Lung (tissue), 12 donors: ENCODE measurements around the gene NFATC2. TPM values are rescaled to one million over a fixed set of nuclear protein-coding genes. Genes with fewer than 3 reads are reported as not detected.

ENCODE experiments used
- ATAC-seq: fragments of 200-7000 bp; cut with Tn5 transposase; one replicate; pipeline ENCODE4 v1.9.1; 2020; ENCODE audit warnings: moderate number of reproducible peaks; ENCODE audit not compliant: insufficient read depth, low FRiP score
- DNase-seq, 3 donors: peaks; one replicate each; pipeline ENCODE4 v3.0.0-alpha.2; 2013 to 2017
- H3K27ac ChIP-seq, 2 donors: one replicate each; pipeline ENCODE4 v1.5.1; 2013; ENCODE audit warnings: mild to moderate bottlenecking in 2 of 2, moderate library complexity in 2 of 2, control low read depth in 1 of 2, inconsistent platforms in 1 of 2, low read depth in 1 of 2, low read length in 1 of 2
- H3K27me3 ChIP-seq, 3 donors: one replicate each; pipeline ENCODE4 v1.5.1; 2013; ENCODE audit warnings: low read length in 2 of 3; ENCODE audit not compliant: control insufficient read depth in 3 of 3, insufficient read depth in 3 of 3
- H3K36me3 ChIP-seq, 4 donors: one replicate each; pipeline ENCODE4 v1.5.1; 2013; ENCODE audit warnings: low read length in 4 of 4, mild to moderate bottlenecking in 1 of 4, moderate library complexity in 1 of 4; ENCODE audit not compliant: control insufficient read depth in 4 of 4, insufficient read depth in 4 of 4
- H3K4me1 ChIP-seq, 5 donors: one replicate each; pipeline ENCODE4 v1.5.1; 2013; ENCODE audit warnings: low read length in 5 of 5, mild to moderate bottlenecking in 2 of 5, moderate library complexity in 1 of 5; ENCODE audit not compliant: control insufficient read depth in 5 of 5, insufficient read depth in 5 of 5
- H3K4me3 ChIP-seq: one replicate; pipeline ENCODE4 v1.5.1; 2013; ENCODE audit warnings: mild to moderate bottlenecking, control low read depth, moderate library complexity
- H3K9ac ChIP-seq, 2 donors: one replicate each; pipeline ENCODE4 v1.5.1; 2013; ENCODE audit warnings: low read length in 2 of 2, control low read depth in 1 of 2; ENCODE audit not compliant: insufficient read depth in 1 of 2
- H3K9me3 ChIP-seq, 4 donors: one replicate each; pipeline ENCODE4 v1.5.1; 2013; ENCODE audit warnings: low read length in 3 of 4, mild to moderate bottlenecking in 1 of 4, moderate library complexity in 1 of 4; ENCODE audit not compliant: control insufficient read depth in 4 of 4, insufficient read depth in 3 of 4
- WGBS, 2 donors: extraction: QIAGEN DNeasy Blood & Tissue Kit; methylation state at CpG; one replicate each; pipeline ENCODE4 v1.1.7; 2013; 5-methylcytosine and 5-hydroxymethylcytosine counted together
- polyA plus RNA-seq, 2 donors: library from polyadenylated mRNA; stranded (reverse); fragments of 200-250 nt; gene quantifications; one replicate each; pipeline ENCODE4 v1.2.1, GENCODE V29; 2013
- total RNA-seq, 2 donors: library from RNA; depleted of rRNA in 1 of 2; stranded (reverse); fragments of >200 nt in 1 of 2; gene quantifications; one replicate each; pipeline ENCODE4 v1.2.1, GENCODE V29; 2014 to 2021
- TF ChIP-seq, protein P1 (sequence below): IDR thresholded peaks from 2 replicates; pipeline ENCODE4 v1.5.1; 2012; ENCODE audit warnings: mild to moderate bottlenecking; ENCODE audit errors: control extremely low read depth, extremely low read depth
- donor health status: control.
- donor health status: control.
- donor health status: Bipolar disorder and iron deficiency.
- donor health status: healthy.
- donor health status: DM: yes; HTN: yes; CAD: no.

NFATC2 gene
- total and polyA plus RNA-seq, 4 donors = 1.3 to 8.7 (median 4.7) TPM

DNA sequence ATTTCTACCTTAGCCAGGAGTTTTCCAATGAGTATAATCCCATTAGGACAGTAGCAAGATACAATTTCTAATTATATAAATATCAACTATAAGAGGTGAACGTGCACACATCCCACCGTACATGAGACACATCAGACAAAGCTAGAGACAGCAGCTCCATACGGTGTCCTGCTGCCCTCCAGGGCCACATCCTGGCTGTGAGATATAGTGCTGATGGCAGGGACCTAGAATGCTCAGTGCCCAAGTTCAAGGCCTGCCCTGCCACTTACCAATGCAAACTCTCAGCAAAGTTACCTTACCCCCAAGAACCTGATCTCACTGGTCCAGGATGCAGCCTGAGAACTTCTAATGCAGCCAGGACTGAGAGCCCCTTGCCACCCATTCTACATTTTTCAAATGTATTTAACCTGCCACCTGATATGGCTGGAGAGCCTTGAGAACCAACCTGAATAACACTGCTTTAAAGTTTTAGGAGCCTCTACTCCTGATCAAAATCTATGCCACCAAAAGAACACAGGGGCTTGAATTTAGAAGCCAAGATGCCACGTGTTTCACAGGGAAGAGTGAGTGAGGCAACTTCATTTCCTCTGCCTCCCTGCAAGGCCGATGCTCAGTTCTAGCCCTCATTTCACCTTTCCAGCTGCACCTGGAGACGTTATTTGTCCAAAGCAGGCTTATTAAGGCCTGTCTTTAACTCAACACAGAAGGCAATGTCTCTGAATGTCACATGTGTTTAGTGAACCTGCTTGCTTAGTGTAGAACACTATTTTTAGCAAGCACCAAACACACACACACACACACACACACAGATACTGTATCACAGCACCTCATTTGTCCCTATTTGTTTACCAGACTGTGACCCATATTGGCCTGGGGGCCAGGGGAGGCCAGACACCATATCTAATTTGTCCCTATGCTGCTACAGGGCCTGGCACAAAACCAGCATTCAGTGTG lies 6.1 kb downstream of the NFATC2 start:
- Histone ChIP-seq H3K27ac (no peak overlapping the region), H3K9me3 (peaks cover 0 to 3% (median 0%) of the 10 kb centered on the region in 4 donors), H3K4me1 (peaks cover under 1 to 21% (median 5%) of the 10 kb centered on the region in 5 donors), H3K9ac (no peak overlapping the region), H3K27me3 (no peaks in the 10 kb centered on the region), H3K36me3 (no peaks in the 10 kb centered on the region), H3K4me3 (no peak overlapping the region)
- TF ChIP-seq, protein P1, sequence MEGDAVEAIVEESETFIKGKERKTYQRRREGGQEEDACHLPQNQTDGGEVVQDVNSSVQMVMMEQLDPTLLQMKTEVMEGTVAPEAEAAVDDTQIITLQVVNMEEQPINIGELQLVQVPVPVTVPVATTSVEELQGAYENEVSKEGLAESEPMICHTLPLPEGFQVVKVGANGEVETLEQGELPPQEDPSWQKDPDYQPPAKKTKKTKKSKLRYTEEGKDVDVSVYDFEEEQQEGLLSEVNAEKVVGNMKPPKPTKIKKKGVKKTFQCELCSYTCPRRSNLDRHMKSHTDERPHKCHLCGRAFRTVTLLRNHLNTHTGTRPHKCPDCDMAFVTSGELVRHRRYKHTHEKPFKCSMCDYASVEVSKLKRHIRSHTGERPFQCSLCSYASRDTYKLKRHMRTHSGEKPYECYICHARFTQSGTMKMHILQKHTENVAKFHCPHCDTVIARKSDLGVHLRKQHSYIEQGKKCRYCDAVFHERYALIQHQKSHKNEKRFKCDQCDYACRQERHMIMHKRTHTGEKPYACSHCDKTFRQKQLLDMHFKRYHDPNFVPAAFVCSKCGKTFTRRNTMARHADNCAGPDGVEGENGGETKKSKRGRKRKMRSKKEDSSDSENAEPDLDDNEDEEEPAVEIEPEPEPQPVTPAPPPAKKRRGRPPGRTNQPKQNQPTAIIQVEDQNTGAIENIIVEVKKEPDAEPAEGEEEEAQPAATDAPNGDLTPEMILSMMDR = no peak
- 51 to 73% methylated on average over 6 of the region's 6 CpGs for WGBS, 2 donors
- DNase-seq (no peak), ATAC-seq (no peak)

DNA sequence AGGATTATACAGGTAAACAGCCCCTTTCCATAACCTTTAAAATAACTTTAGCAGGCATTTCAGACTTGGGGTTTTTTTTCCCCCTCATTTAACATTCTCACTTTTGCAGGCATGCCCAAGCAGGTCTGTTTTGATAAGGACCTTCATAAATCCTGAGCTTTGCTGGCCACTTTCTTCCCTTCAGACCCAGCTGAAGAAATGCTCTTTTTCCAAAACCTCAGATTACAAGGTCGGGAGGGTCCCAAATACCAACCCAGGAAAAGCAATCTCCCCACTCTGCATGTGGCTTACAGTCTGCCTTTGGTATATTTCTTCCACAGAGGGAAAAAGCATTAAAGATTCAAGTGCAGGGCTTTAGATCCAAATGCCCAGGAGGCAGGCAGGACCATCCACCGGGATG lies 6.8 kb downstream of the NFATC2 start:
- Histone ChIP-seq H3K9me3 (peaks cover 0 to 3% (median 0%) of the 10 kb centered on the region in 4 donors), H3K27ac (no peak overlapping the region), H3K9ac (no peak overlapping the region), H3K27me3 (no peaks in the 10 kb centered on the region), H3K36me3 (no peaks in the 10 kb centered on the region), H3K4me1 (peaks cover 0 to 16% (median under 1%) of the 10 kb centered on the region in 5 donors), H3K4me3 (no peak overlapping the region)
- no peak for DNase-seq
- ATAC-seq = no peak
- WGBS, 2 donors = 80 to 85% methylated on average over 2 of the region's 2 CpGs
- TF ChIP-seq, protein P1 = no peak

DNA sequence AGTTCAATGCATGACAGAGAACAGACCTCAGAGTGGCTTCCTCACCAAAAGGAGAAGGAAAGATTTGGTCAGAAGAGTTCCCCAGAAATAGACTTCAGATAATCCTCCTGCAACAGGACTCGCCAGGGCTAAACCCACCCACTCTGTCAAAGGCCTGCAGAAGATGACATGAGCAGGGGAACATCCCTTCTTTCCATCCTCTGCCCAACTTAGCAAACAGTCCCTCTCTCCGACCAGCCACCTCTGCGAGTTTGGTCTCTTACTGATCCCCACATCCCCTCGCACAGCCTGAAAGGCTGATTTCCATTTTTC lies 7.5 kb downstream of the NFATC2 start:
- 56 to 72% methylated on average over 4 of the region's 4 CpGs for WGBS, 2 donors
- ATAC-seq = no peak

More for the DNA sequence above, 7.5 kb downstream of the NFATC2 start:
- H3K36me3 ChIP-seq = no peaks in the 10 kb centered on the region
- no peaks in the 10 kb centered on the region for H3K27me3 ChIP-seq
- DNase-seq = no peak
- TF ChIP-seq, protein P1 = no peak
- no peak overlapping the region for H3K4me3 ChIP-seq
- peaks cover 0 to 3% (median 0%) of the 10 kb centered on the region in 4 donors for H3K9me3 ChIP-seq
- no peak overlapping the region for H3K27ac ChIP-seq
- no peak overlapping the region for H3K9ac ChIP-seq
- peaks cover 0 to 15% (median 0%) of the 10 kb centered on the region in 5 donors for H3K4me1 ChIP-seq
